NB4 (cell line): ENCODE measurements around the gene DLG2.

Experiments
- DNase-seq: peaks from one replicate; pipeline ENCODE4 v3.0.0; 2010; ENCODE audit warnings: low read depth
- H3K4me3 ChIP-seq: one replicate; pipeline ENCODE4 v1.5.1; 2011; ENCODE audit warnings: mild to moderate bottlenecking, low read depth, low read length, moderate library complexity
- MYC ChIP-seq: IDR thresholded peaks from 2 replicates; pipeline ENCODE4 v1.6.1; 2011; ENCODE audit warnings: low read depth, low read length
- POLR2A ChIP-seq: IDR thresholded peaks from 2 replicates; pipeline ENCODE4 v1.6.1; 2011; ENCODE audit warnings: mild to moderate bottlenecking; ENCODE audit not compliant: insufficient read length; ENCODE audit errors: extremely low read depth
- TF ChIP-seq, protein P1 (sequence below): IDR thresholded peaks from 2 replicates; pipeline ENCODE4 v1.6.1; 2011; ENCODE audit warnings: low read depth, low read length
- TF ChIP-seq, protein P2 (sequence below): IDR thresholded peaks from one replicate; pipeline ENCODE4 v1.5.1; 2012; ENCODE audit warnings: low read depth, low read length

DLG2 gene

DNA sequence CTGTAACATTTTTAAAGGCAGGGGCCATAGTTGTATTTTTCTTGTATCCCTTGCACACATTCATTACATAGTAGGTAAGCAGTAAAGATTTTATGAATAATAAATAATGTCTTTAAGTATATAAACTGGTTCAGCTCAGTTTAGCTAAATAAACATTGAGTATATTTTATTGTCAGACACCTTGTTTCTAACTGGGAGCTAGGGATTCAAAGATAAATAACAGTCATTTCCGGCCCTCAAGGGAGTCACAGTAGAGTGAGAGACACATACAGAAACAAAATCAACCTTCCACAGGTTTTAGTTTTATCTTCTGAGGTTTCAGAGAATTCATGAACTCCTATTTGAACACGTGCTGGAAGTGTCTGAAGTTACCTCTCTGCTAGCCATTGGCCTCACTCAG is 760.2 kb downstream of the DLG2 start:
- no peak for TF ChIP-seq MYC
- TF ChIP-seq, protein P1, sequence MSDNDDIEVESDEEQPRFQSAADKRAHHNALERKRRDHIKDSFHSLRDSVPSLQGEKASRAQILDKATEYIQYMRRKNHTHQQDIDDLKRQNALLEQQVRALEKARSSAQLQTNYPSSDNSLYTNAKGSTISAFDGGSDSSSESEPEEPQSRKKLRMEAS, result no peak
- no peak for TF ChIP-seq POLR2A
- no peak for DNase-seq
- no peak overlapping the region for H3K4me3 ChIP-seq

DNA sequence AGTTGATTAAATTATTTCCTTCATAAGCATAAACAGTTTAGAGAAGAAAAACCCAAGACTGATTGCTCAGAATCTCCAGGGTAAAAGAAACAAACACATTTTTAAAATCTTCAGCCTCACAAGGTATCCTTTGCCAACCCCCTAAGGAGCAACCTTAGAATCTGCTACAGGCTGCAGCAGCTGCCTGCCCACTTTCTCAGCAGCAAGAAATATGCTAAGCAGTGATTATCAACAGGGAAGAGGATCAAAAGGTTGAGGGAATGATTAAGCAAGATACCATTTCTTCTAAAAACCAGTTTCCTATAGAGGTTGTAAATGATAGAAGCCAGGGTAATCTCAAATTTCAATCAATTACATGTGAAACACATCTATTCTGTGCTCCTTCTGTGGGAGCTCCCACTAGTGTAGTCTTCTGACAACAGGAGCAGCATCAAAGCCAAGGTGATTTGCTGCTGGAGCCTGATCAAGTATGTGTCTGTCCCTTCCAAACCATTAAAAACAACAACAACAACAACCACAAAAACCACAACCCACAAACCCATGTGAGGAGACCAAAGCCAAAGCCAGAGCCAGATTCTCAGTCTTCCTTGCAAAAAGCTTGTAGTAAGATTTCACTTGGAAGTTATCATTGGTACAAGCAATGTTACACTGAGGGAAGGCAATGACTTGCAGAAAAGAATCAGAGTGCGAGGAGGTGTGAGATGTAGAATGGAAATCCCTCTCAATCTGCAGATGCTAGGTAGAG is 761.2 kb downstream of the DLG2 start:
- DNase-seq, result no peak
- no peak overlapping the region for H3K4me3 ChIP-seq
- TF ChIP-seq MYC (no peak), POLR2A (no peak)
- TF ChIP-seq, protein P1, result no peak
- TF ChIP-seq, protein P2, sequence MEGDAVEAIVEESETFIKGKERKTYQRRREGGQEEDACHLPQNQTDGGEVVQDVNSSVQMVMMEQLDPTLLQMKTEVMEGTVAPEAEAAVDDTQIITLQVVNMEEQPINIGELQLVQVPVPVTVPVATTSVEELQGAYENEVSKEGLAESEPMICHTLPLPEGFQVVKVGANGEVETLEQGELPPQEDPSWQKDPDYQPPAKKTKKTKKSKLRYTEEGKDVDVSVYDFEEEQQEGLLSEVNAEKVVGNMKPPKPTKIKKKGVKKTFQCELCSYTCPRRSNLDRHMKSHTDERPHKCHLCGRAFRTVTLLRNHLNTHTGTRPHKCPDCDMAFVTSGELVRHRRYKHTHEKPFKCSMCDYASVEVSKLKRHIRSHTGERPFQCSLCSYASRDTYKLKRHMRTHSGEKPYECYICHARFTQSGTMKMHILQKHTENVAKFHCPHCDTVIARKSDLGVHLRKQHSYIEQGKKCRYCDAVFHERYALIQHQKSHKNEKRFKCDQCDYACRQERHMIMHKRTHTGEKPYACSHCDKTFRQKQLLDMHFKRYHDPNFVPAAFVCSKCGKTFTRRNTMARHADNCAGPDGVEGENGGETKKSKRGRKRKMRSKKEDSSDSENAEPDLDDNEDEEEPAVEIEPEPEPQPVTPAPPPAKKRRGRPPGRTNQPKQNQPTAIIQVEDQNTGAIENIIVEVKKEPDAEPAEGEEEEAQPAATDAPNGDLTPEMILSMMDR, result no peak

DNA sequence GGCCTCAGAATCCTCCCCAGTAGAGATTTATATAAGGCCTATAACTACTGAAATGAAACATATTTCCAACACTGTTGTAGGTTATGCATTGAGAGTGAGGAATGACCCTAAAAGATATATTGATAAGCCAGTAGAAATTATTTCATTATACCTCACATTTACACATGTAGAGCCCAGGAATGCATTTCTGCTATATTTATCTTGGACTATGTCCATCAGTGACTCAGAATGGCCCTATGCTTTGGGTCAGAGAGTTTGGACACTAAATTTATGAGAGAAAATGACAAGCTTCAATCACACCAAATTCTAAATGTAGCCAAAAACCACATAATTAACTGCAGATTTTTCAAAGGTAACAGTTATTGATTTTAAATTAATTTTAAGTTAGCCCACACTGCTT is 761.9 kb downstream of the DLG2 start:
- H3K4me3 ChIP-seq, result no peak overlapping the region
- no peak for DNase-seq
- TF ChIP-seq POLR2A (no peak), MYC (no peak)
- TF ChIP-seq, protein P1, result no peak
- TF ChIP-seq, protein P2, result no peak

DNA sequence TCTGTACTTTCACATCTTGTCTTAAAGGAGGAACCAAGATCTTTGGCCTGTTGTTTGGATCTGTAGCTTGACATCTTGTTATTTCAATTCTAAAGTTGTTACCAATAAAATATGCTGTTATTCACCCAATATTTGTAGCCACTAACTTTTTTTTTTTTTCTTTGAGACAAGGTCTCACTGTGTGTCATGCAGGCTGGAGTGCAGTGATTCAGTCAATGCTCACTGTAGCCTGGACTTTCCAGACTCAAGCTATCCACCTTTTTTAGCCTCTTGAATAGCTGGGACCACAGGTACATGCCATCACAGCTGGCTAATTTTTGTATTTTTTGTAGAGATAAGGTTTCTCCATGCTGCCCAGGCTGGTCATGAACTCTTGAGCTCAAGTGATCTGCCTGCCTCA is 769.4 kb downstream of the DLG2 start:
- H3K4me3 ChIP-seq, result no peak overlapping the region
- no peak for DNase-seq
- TF ChIP-seq, protein P1, result no peak
- TF ChIP-seq, protein P2, result no peak
- TF ChIP-seq POLR2A (no peak), MYC (no peak)

DNA sequence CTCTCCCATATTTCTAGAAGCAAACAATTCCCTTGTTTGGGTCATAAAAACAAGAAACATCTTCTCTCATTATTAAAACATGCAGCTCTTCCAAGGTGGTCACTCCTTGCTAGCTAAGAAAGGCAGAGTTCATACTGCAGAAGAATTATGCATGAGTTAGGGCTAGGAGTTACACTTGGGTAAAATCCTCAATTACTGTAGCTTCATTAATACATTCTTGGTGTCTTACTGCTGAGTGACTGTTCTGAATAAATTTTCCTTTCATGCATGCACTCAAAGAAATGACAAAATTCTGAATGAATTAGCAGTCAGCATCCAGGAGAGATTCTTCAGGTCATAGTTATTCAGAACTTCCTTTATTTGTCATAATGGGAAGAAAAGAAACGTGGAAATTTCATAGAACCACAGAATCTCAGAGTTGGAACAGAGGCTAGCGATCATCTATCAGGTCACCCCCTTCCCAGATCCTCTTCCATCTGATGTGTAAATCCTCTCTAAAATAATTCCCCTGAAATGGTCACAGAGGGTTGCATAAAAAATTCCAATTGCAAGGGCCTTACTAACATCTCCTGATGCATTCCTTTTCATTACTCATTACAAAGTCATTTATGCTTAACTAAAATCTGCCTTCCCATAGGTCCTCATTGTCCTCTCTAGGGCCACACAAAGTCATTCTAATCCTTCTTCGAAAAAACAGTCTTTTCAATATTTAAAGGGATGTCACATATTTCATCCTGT is 771.5 kb downstream of the DLG2 start:
- DNase-seq, result no peak
- TF ChIP-seq, protein P1, result no peak
- TF ChIP-seq MYC (no peak), POLR2A (no peak)
- TF ChIP-seq, protein P2, result no peak
- no peak overlapping the region for H3K4me3 ChIP-seq

DNA sequence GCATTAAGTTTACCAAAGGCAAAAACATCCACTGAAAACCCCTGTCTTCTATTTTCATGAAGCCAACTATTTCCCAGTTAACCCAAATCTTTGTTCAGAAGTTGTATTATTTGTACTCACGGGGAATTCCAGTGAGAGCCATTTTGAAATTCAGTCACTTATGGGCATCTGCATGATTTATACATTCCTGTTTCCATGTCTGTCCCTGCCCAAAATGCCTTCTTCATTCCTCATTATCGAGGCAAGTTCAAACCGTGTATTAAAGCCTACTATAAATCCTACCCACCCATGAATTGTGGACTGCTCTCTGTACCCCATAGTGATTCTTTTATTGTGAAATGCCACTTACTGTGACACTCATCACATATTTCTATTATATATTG is 772.7 kb downstream of the DLG2 start:
- no peak overlapping the region for H3K4me3 ChIP-seq
- TF ChIP-seq POLR2A (no peak), MYC (no peak)
- TF ChIP-seq, protein P1, result no peak
- TF ChIP-seq, protein P2, result no peak
- DNase-seq, result no peak
